ENCODE data around the gene ANKRD34C.

DNA sequence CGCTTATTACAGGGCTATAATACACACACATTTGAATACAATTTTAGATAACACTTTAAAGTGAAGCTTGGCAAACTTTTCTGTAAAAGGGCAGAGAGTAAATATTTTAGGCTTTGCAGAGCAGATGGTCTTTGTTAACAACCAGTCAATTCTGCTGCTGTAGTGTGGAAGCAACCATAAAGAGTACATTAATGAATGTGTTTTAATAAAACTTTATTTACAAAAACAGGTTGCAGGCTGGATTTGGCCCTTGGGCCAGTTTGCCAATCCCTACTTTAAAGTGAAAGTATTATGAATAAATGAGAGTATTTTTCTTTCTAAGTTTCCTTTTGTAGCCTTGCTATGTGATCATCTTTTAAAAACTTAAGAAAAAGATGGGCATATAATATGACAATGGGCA, 20.7 kb upstream of the ANKRD34C start:
- no peak for TF ChIP-seq FOS (IDR thresholded peaks at IDR 0.05; ENCODE audit: extremely low read depth, insufficient read length)
- TF ChIP-seq ZNF699 (CRISPR knock-in tag; IDR thresholded peaks at IDR 0.05; ENCODE audit: insufficient replicate concordance): no peak
- no peak for TF ChIP-seq EGR1 (conservative IDR thresholded peaks at IDR 0.05)
- no peak for TF ChIP-seq ZNF707 (CRISPR knock-in tag; conservative IDR thresholded peaks at IDR 0.05)
- TF ChIP-seq ESRRA (IDR thresholded peaks at IDR 0.05; ENCODE audit: borderline replicate concordance, low read depth): no peak
- TF ChIP-seq, protein P1, sequence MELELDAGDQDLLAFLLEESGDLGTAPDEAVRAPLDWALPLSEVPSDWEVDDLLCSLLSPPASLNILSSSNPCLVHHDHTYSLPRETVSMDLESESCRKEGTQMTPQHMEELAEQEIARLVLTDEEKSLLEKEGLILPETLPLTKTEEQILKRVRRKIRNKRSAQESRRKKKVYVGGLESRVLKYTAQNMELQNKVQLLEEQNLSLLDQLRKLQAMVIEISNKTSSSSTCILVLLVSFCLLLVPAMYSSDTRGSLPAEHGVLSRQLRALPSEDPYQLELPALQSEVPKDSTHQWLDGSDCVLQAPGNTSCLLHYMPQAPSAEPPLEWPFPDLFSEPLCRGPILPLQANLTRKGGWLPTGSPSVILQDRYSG (tag; conservative IDR thresholded peaks at IDR 0.05; ENCODE audit: low read depth): no peak
- no peak for TF ChIP-seq POLR2A (conservative IDR thresholded peaks at IDR 0.05)
- TF ChIP-seq, protein P2, sequence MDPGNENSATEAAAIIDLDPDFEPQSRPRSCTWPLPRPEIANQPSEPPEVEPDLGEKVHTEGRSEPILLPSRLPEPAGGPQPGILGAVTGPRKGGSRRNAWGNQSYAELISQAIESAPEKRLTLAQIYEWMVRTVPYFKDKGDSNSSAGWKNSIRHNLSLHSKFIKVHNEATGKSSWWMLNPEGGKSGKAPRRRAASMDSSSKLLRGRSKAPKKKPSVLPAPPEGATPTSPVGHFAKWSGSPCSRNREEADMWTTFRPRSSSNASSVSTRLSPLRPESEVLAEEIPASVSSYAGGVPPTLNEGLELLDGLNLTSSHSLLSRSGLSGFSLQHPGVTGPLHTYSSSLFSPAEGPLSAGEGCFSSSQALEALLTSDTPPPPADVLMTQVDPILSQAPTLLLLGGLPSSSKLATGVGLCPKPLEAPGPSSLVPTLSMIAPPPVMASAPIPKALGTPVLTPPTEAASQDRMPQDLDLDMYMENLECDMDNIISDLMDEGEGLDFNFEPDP (CRISPR knock-in tag; IDR thresholded peaks at IDR 0.05): no peak
- TF ChIP-seq, protein P3, sequence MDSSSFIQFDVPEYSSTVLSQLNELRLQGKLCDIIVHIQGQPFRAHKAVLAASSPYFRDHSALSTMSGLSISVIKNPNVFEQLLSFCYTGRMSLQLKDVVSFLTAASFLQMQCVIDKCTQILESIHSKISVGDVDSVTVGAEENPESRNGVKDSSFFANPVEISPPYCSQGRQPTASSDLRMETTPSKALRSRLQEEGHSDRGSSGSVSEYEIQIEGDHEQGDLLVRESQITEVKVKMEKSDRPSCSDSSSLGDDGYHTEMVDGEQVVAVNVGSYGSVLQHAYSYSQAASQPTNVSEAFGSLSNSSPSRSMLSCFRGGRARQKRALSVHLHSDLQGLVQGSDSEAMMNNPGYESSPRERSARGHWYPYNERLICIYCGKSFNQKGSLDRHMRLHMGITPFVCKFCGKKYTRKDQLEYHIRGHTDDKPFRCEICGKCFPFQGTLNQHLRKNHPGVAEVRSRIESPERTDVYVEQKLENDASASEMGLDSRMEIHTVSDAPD (CRISPR knock-in tag; IDR thresholded peaks at IDR 0.05): no peak

Measured in K562 (cell line).